DOHH2 (cell line): ENCODE results near the gene DACT3.

ENCODE experiments used
- EZH2phosphoT487 ChIP-seq: fragments of 200-600 bp; sonication (generic); IDR thresholded peaks from 2 replicates; pipeline ENCODE4 v1.6.1; 2017; ENCODE audit warnings: borderline replicate concordance, mild to moderate bottlenecking, antibody characterized with exemption, low read length, moderate library complexity, mixed read lengths
- TF ChIP-seq, protein P1 (sequence below): fragments of 200-600 bp; sonication (generic); IDR thresholded peaks from one replicate; pipeline ENCODE4 v1.5.1; 2014; ENCODE audit warnings: antibody characterized with exemption, mild to moderate bottlenecking, low read depth, low read length; ENCODE audit not compliant: poor library complexity, severe bottlenecking

DNA sequence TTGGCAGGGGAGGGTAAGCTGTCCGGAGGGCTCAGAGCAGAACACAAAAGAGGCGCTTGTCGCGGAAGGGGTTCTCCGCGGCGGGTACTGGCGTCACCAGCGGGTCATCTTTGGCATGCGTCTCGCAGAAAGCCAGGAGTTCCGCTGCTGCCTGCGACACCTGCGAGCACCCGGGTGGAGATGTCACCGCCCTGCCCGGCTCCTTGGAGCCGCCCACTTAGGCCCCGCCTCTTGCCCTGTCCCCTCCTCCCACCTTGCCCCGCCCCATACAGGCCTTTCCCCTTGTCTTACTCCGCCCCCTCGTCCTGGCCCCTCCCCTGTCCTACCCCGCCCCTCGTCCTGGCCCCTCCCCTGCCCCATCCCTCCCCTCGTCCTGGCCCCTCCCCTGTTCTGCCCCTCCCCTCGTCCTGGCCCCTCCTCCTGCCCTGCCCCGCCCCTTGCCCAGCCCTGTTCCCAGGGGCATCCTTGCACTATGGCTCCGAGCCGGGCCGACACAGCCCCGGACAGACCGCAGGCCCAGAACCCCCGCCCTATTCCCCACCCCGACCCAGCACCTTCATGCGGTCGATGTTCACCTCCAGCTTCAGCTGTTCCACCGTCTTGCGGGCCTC lies 26.8 kb downstream of the DACT3 start:
- TF ChIP-seq, protein P1, sequence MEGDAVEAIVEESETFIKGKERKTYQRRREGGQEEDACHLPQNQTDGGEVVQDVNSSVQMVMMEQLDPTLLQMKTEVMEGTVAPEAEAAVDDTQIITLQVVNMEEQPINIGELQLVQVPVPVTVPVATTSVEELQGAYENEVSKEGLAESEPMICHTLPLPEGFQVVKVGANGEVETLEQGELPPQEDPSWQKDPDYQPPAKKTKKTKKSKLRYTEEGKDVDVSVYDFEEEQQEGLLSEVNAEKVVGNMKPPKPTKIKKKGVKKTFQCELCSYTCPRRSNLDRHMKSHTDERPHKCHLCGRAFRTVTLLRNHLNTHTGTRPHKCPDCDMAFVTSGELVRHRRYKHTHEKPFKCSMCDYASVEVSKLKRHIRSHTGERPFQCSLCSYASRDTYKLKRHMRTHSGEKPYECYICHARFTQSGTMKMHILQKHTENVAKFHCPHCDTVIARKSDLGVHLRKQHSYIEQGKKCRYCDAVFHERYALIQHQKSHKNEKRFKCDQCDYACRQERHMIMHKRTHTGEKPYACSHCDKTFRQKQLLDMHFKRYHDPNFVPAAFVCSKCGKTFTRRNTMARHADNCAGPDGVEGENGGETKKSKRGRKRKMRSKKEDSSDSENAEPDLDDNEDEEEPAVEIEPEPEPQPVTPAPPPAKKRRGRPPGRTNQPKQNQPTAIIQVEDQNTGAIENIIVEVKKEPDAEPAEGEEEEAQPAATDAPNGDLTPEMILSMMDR, result no peak
- no peak for TF ChIP-seq EZH2phosphoT487
